DOHH2 (cell line): ENCODE data around the gene ZDHHC13.

Experiments
- CTCF ChIP-seq: fragments of 200-600 bp; sonication (generic); IDR thresholded peaks from one replicate; pipeline ENCODE4 v1.5.1; 2014; ENCODE audit warnings: antibody characterized with exemption, mild to moderate bottlenecking, low read depth, low read length; ENCODE audit not compliant: poor library complexity, severe bottlenecking
- EZH2phosphoT487 ChIP-seq: fragments of 200-600 bp; sonication (generic); IDR thresholded peaks from 2 replicates; pipeline ENCODE4 v1.6.1; 2017; ENCODE audit warnings: borderline replicate concordance, mild to moderate bottlenecking, antibody characterized with exemption, low read length, moderate library complexity, mixed read lengths

GRCh38 chr11:19196432-19196831, 79.5 kb downstream of the ZDHHC13 start:
- TF ChIP-seq CTCF (no peak), EZH2phosphoT487 (no peak)
